GM12872 (cell line): ENCODE measurements around the gene XRCC4.

Experiments
- TF ChIP-seq, protein P1 (sequence below): IDR thresholded peaks from 3 replicates; pipeline ENCODE4 v1.5.1; 2011; ENCODE audit warnings: low read depth, mild to moderate bottlenecking, low read length, moderate library complexity; ENCODE audit not compliant: insufficient read depth

The XRCC4 gene

DNA sequence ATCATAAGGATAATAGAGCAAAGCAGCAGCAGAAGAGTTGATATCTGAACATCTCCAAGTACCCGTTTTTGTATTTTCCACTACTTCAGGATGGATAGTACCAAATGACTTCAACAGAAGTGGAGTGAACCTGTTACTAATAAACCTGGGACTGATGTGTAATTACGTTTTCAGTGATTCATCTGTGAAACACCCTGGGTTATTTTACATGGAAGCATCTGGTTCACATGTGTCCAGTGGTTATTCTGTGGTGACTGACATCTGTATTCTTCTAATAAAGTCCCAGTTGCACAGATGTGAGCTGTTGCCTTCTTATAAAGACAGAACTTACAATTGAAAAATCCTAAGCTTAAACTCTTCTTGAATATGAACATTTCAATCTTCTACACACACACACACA lies 254.5 kb downstream of the XRCC4 start:
- TF ChIP-seq, protein P1, sequence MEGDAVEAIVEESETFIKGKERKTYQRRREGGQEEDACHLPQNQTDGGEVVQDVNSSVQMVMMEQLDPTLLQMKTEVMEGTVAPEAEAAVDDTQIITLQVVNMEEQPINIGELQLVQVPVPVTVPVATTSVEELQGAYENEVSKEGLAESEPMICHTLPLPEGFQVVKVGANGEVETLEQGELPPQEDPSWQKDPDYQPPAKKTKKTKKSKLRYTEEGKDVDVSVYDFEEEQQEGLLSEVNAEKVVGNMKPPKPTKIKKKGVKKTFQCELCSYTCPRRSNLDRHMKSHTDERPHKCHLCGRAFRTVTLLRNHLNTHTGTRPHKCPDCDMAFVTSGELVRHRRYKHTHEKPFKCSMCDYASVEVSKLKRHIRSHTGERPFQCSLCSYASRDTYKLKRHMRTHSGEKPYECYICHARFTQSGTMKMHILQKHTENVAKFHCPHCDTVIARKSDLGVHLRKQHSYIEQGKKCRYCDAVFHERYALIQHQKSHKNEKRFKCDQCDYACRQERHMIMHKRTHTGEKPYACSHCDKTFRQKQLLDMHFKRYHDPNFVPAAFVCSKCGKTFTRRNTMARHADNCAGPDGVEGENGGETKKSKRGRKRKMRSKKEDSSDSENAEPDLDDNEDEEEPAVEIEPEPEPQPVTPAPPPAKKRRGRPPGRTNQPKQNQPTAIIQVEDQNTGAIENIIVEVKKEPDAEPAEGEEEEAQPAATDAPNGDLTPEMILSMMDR: no peak

DNA sequence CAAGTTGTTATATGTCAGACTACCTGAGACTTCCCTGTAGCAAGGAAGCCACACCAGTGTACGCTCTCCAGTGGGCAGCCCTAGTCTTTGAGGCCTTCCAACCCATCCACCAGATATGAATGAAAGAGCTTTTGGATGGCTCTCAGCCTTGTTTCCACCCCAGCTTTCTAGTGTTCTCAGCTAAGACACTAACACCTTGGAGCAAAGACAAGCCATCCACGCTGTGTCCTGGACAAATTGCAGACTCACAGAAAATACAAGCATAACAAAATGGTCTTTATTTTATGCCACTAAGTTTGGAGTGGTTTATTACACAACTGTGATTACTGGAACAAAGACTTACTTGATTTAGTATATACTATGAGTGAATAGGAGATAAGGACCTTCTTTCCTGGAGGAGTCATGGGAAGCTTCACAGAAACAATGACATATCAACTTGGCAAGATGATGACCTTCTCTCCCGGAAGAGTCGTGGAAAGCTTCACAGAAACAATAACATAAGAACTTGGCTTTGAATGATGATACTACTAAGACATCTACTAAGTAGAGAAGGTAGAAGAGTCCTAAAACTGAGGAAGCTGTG lies 260.2 kb downstream of the XRCC4 start:
- TF ChIP-seq, protein P1: no peak

DNA sequence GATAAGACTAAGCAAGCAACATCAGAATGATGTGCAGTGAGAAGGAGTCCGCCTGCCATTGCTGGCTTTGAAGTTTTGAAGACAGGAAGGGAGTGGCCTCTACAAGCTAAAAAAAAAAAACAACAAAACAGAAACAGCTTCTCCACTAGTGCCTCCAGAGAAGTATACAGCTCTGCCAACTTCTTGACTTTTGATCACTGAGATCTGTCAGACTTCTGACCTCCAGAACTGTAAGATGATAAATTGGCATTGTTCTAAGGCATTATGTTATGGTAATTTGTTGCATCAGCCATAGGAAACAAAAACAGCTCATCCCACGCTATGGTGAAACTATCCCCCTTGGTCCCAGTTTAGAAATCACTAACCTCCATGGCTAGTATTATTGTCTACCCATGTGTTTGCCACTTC lies 263.2 kb downstream of the XRCC4 start:
- TF ChIP-seq, protein P1: no peak

DNA sequence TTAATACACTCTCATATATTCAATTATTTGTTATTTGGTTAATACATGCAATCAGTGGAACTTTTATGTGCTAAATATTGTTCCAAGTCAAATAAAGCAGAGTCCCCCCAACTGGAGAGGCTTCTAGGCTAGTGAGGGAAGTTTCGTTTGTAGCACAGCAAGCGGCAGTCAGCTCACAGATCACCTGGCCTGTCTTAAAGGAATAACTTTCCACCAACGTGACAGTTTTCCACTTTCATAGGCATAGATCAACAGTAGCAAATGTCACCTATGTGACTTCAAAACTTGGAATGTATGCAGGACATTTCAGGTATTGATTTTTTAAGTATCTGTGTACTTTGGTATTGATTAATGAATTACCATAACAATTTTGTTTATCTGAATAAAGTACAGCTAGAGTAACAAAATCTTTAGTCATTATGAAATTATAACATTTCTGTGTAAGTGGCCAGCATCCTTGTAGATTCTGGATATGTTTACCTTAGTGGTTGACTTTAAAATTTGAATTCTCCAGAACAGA lies 264.5 kb downstream of the XRCC4 start:
- TF ChIP-seq, protein P1: no peak

DNA sequence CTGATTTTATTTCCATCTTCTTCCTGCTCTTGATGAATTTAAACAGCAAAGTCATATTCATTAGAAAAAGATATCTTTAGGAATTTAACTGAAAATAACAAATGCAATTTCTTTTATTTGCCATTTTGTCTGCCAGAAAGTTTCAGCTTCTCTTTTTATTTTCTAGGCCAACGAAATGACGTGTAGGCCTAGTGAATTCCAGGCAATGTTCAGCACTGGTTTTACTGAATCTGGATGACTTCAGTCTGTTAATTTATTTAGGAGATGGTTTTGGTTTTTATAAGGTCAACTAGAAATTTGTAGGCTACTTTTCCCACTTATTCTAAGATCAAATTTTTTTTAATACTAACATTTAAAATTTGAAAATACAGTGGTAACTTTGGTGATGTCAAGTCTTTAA lies 265.1 kb downstream of the XRCC4 start:
- TF ChIP-seq, protein P1: no peak

DNA sequence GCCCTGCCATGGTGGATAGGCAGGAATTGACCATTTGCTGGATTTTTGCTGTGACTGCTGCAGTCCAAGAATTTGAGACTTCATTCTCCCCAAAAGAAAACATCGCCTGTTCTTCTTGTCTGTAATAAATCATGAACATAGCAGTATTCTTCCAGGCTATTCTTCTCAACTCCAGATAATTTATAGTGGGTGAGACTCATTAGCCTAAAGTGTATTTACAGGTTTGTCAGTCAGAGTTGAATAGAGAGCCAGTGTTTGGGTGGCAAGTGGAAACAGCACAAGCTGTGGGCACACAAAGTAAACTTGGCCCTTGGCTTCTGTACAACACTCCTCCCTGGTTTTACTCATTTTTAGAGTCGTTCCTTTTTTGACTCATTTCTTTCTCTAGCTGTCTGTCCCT lies 266.0 kb downstream of the XRCC4 start:
- TF ChIP-seq, protein P1: no peak

DNA sequence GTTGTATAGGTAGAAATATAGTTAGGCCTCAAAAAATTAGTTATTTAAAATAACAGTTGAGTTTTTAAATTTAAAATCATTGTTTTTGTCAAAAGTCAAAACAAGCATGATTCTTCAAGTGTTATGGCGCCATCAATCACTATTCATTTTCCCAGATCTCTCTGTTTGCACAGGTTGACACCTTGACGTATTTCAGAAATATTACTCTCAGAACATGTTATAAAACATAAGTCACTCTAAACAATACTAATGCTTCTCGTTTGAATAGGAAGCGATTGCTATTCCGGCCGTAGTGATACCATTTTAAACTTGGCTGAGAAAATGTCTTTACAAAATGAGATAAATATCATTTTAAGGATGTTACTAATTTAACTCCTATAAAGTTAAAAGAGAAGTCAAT lies 268.1 kb downstream of the XRCC4 start:
- TF ChIP-seq, protein P1: no peak

DNA sequence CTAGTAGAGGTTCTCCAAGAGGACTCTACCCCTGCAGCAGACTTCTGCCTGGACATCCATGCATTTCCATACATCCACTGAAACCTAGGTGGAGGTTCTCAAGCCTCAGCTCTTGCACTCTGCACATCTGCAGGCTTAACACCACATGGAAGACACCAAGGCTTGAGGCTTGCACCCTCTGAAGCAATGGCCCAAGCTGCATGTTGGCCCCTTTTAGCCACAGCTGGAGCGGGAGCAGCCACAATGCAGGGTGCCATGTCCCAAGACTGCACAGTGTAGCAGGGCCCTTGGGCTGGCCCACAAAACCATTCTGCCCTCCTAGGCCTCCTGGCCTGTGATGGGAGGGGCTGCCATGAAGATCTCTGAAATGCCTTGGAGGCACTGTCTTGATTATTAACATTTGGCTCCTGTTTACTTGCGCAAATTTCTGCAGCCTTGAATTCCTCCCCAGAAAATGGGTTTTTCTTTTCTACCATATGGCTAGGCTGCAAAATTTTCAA lies 271.0 kb downstream of the XRCC4 start:
- TF ChIP-seq, protein P1: no peak
